Mesenchymal stem cell (in vitro differentiated cells and primary cell): ENCODE data around the gene IP6K3.

ENCODE experiments used
- DNase-seq: peaks from one replicate; pipeline ENCODE4 v3.0.0-alpha.2; 2013
- H2AFZ ChIP-seq: one replicate; pipeline ENCODE4 v1.6.1; 2013; ENCODE audit warnings: low read depth, mild to moderate bottlenecking, control low read depth, inconsistent platforms, low read length, moderate library complexity
- H2AK5ac ChIP-seq: 2 replicates; pipeline ENCODE4 v1.6.1; 2013; ENCODE audit warnings: low read length, moderate library complexity, mild to moderate bottlenecking, inconsistent platforms; ENCODE audit not compliant: severe bottlenecking
- H2BK120ac ChIP-seq: one replicate; pipeline ENCODE4 v1.6.1; 2013; ENCODE audit warnings: low read depth, mild to moderate bottlenecking, inconsistent platforms, low read length, moderate library complexity
- H2BK12ac ChIP-seq, 2 experiments: one replicate each; pipeline ENCODE4 v1.6.1; 2013; ENCODE audit warnings: inconsistent platforms in 2 of 2, low read length in 2 of 2, mild to moderate bottlenecking in 2 of 2, moderate library complexity in 2 of 2, control low read depth in 1 of 2
- H2BK15ac ChIP-seq: one replicate; pipeline ENCODE4 v1.6.1; 2013; ENCODE audit warnings: mild to moderate bottlenecking, low read depth, inconsistent platforms; ENCODE audit not compliant: poor library complexity, severe bottlenecking
- H2BK5ac ChIP-seq: 2 replicates; pipeline ENCODE4 v1.6.1; 2013; ENCODE audit warnings: low read depth, mild to moderate bottlenecking, low read length, control low read depth, inconsistent platforms; ENCODE audit not compliant: poor library complexity, severe bottlenecking
- H3K14ac ChIP-seq, 2 experiments: one replicate each; pipeline ENCODE4 v1.6.1; 2013; ENCODE audit warnings: inconsistent platforms in 2 of 2, low read length in 2 of 2, control low read depth in 1 of 2, mild to moderate bottlenecking in 1 of 2, moderate library complexity in 1 of 2
- H3K18ac ChIP-seq, 2 experiments: one replicate each; pipeline ENCODE4 v1.6.1; 2013; ENCODE audit warnings: inconsistent platforms in 2 of 2, low read length in 2 of 2, control low read depth in 1 of 2, low read depth in 1 of 2, mild to moderate bottlenecking in 1 of 2
- H3K23ac ChIP-seq, 2 experiments: one replicate each; pipeline ENCODE4 v1.6.1; 2013; ENCODE audit warnings: inconsistent platforms in 2 of 2, low read length in 2 of 2, mild to moderate bottlenecking in 2 of 2, moderate library complexity in 2 of 2, control low read depth in 1 of 2
- H3K27ac ChIP-seq: 2 replicates; pipeline ENCODE4 v1.5.1; 2013; ENCODE audit warnings: mild to moderate bottlenecking, moderate library complexity, low read length, control low read depth, inconsistent platforms; ENCODE audit not compliant: poor library complexity, severe bottlenecking
- H3K27me3 ChIP-seq, 2 experiments: 2 replicates each; pipeline versions ENCODE4 v1.6.1 to v1.7.0; 2013; ENCODE audit warnings: low read length in 2 of 2, mild to moderate bottlenecking in 2 of 2, moderate library complexity in 2 of 2, control low read depth in 1 of 2, inconsistent platforms in 1 of 2; ENCODE audit not compliant: control insufficient read depth in 1 of 2, insufficient read depth in 1 of 2
- H3K36me3 ChIP-seq, 2 experiments: 2 replicates each; pipeline versions ENCODE4 v1.6.1 to v1.7.0; 2013; ENCODE audit warnings: low read length in 2 of 2, control low read depth in 1 of 2, inconsistent platforms in 1 of 2, low read depth in 1 of 2, mild to moderate bottlenecking in 1 of 2; ENCODE audit not compliant: insufficient read depth in 2 of 2, control insufficient read depth in 1 of 2
- H3K4ac ChIP-seq, 2 experiments: one replicate each; pipeline ENCODE4 v1.6.1; 2013; ENCODE audit warnings: inconsistent platforms in 2 of 2, low read length in 2 of 2, mild to moderate bottlenecking in 2 of 2, moderate library complexity in 2 of 2, control low read depth in 1 of 2, low read depth in 1 of 2
- H3K4me1 ChIP-seq: 2 replicates; pipeline ENCODE4 v1.6.1; 2013; ENCODE audit warnings: low read depth, low read length, control low read depth; ENCODE audit not compliant: control insufficient read depth, insufficient read depth
- H3K4me2 ChIP-seq: 2 replicates; pipeline ENCODE4 v1.6.1; 2013; ENCODE audit warnings: low read length, mild to moderate bottlenecking, inconsistent platforms; ENCODE audit not compliant: poor library complexity, severe bottlenecking
- H3K4me3 ChIP-seq, 2 experiments: 2 replicates each; pipeline versions ENCODE4 v1.5.1 to v1.7.0; 2013; ENCODE audit warnings: low read length in 2 of 2, mild to moderate bottlenecking in 2 of 2, control low read depth in 1 of 2, low read depth in 1 of 2; ENCODE audit not compliant: insufficient read depth in 1 of 2
- H3K79me1 ChIP-seq: replicated peaks from 2 replicates; pipeline ENCODE4 v1.6.1; 2013; ENCODE audit warnings: mild to moderate bottlenecking, control low read depth, low read length, inconsistent platforms; ENCODE audit not compliant: poor library complexity, severe bottlenecking
- H3K9ac ChIP-seq: 2 replicates; pipeline ENCODE4 v1.7.0; 2013; ENCODE audit warnings: mild to moderate bottlenecking, low read length, moderate library complexity
- H3K9me3 ChIP-seq: 2 replicates; pipeline ENCODE4 v1.7.0; 2013; ENCODE audit warnings: mild to moderate bottlenecking, low read length; ENCODE audit not compliant: control insufficient read depth
- H4K8ac ChIP-seq: one replicate; pipeline ENCODE4 v1.6.1; 2013; ENCODE audit warnings: inconsistent platforms, mild to moderate bottlenecking, low read length, moderate library complexity
- H4K91ac ChIP-seq: one replicate; pipeline ENCODE4 v1.6.1; 2013; ENCODE audit warnings: mild to moderate bottlenecking, low read length, inconsistent platforms
- WGBS: methylation state at CpG from one replicate; pipeline ENCODE4 v1.1.7; 2013; ENCODE audit warnings: mixed read lengths; 5-methylcytosine and 5-hydroxymethylcytosine counted together

IP6K3 gene

GRCh38 chr6:33746036-33746600 lies 587 bp downstream of the IP6K3 start:
- peak overlapping the region; percentile 72 for H2AFZ ChIP-seq
- H3K4ac ChIP-seq: peak overlapping the region; percentile 80 to 89
- H3K9ac ChIP-seq: no peak overlapping the region
- H3K18ac ChIP-seq: peak overlapping the region; percentile 81 to 99
- peak overlapping the region; percentile 98 for H4K8ac ChIP-seq
- peak overlapping the region; percentile 59 for H3K4me2 ChIP-seq
- peak overlapping the region; percentile 86 for H2BK120ac ChIP-seq
- 15% methylated on average over 7 of the region's 14 CpGs for WGBS
- H2BK15ac ChIP-seq: peak overlapping the region; percentile 93
- peaks cover 0 to 10% of the 10 kb centered on the region in 2 experiments for H3K36me3 ChIP-seq
- no peaks in the 10 kb centered on the region for H3K9me3 ChIP-seq
- H2BK5ac ChIP-seq: peak overlapping the region; percentile 89
- peak overlapping the region in 1 of 2 experiments; percentile 97 for H3K14ac ChIP-seq
- H3K27me3 ChIP-seq: peaks cover 0 to 82% of the 10 kb centered on the region in 2 experiments
- peak overlapping the region; percentile 91 to 95 for H2BK12ac ChIP-seq
- H2AK5ac ChIP-seq: peak overlapping the region; percentile 91
- H3K4me1 ChIP-seq: peaks cover 49% of the 10 kb centered on the region
- H4K91ac ChIP-seq: peak overlapping the region; percentile 99
- peak; percentile 85 for DNase-seq
- peak overlapping the region; percentile 97 for H3K27ac ChIP-seq
- peak overlapping the region in 1 of 2 experiments; percentile 40 for H3K4me3 ChIP-seq
- peaks cover 8% of the 10 kb centered on the region for H3K79me1 ChIP-seq
- no peak overlapping the region for H3K23ac ChIP-seq

DNA sequence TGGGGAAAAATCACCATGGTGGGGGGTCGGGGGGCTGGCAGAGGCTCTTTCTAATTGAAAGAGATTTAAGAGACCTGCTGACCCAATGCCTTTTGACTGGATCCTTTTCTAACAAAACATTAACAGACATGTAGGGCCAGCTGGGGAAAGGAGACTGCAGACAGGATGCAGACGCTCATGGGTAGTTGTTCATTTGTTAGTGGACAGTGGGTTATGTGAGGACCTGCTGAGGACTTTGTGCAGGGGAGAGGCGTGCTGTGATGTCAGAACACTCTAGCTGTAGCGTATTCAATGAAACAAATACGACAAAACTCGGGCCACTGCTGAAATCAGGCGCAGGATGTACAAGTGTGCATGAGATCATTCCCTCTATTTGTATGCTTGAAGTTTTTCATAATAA lies 1.2 kb downstream of the IP6K3 start:
- Histone ChIP-seq H2BK15ac (no peak overlapping the region), H3K9ac (no peak overlapping the region), H2BK12ac (peak overlapping the region; percentile 87 to 91), H4K91ac (peak overlapping the region; percentile 91), H3K4me1 (peaks cover 44% of the 10 kb centered on the region), H3K9me3 (no peaks in the 10 kb centered on the region), H3K23ac (no peak overlapping the region), H2BK120ac (peak overlapping the region; percentile 86), H3K14ac (no peak overlapping the region), H2AFZ (no peak overlapping the region), H3K27me3 (peaks cover 0 to 83% of the 10 kb centered on the region in 2 experiments), H3K36me3 (peaks cover 0 to 14% of the 10 kb centered on the region in 2 experiments), H3K4ac (peak overlapping the region in 1 of 2 experiments; percentile 88), H3K4me2 (peak overlapping the region; percentile 59), H3K4me3 (no peak overlapping the region), H2AK5ac (peak overlapping the region; percentile 81), H3K27ac (peak overlapping the region; percentile 97), H3K79me1 (peaks cover 8% of the 10 kb centered on the region), H2BK5ac (peak overlapping the region; percentile 89), H3K18ac (peak overlapping the region; percentile 79 to 81), H4K8ac (peak overlapping the region; percentile 20)
- 45% methylated on average over 6 of the region's 7 CpGs for WGBS
- DNase-seq: peak; percentile 77

- no peak overlapping the region for H3K9ac ChIP-seq
- H4K8ac ChIP-seq: peak overlapping the region; percentile 52
- peak overlapping the region; percentile 15 for H2BK15ac ChIP-seq
- WGBS: 24% methylated on average over 12 of the region's 13 CpGs
- H2AFZ ChIP-seq: no peak overlapping the region
- H2BK5ac ChIP-seq: peak overlapping the region; percentile 88
- peak overlapping the region; percentile 79 to 81 for H3K18ac ChIP-seq
- H3K9me3 ChIP-seq: no peaks in the 10 kb centered on the region
- H3K27me3 ChIP-seq: peaks cover 0 to 83% of the 10 kb centered on the region in 2 experiments
- H3K27ac ChIP-seq: peak overlapping the region; percentile 97
- H3K23ac ChIP-seq: no peak overlapping the region
- peak; percentile 52 for DNase-seq
- peak overlapping the region; percentile 59 for H3K4me2 ChIP-seq
- H3K4me1 ChIP-seq: peaks cover 46% of the 10 kb centered on the region
- peaks cover 0 to 19% of the 10 kb centered on the region in 2 experiments for H3K36me3 ChIP-seq
- peak overlapping the region; percentile 78 for H2BK120ac ChIP-seq
- no peak overlapping the region for H3K4me3 ChIP-seq
- H4K91ac ChIP-seq: peak overlapping the region; percentile 91
- peak overlapping the region; percentile 10 to 88 for H3K4ac ChIP-seq
- peaks cover 13% of the 10 kb centered on the region for H3K79me1 ChIP-seq
- peak overlapping the region; percentile 81 for H2AK5ac ChIP-seq
- H3K14ac ChIP-seq: peak overlapping the region in 1 of 2 experiments; percentile 73
- H2BK12ac ChIP-seq: peak overlapping the region; percentile 14 to 87
Measured at GRCh38 chr6:33744895-33745546, 1.7 kb downstream of the IP6K3 start.
